GM23248 (cell line): ENCODE measurements around the gene ACER2.

ENCODE experiments used
- EZH2 ChIP-seq: fragments of 200-600 bp; sonication (generic); IDR thresholded peaks from 2 replicates; pipeline ENCODE4 v1.6.1; 2018; ENCODE audit warnings: antibody characterized with exemption, mild to moderate bottlenecking; ENCODE audit not compliant: insufficient read depth, poor library complexity, severe bottlenecking
- EZH2phosphoT487 ChIP-seq: fragments of 200-600 bp; sonication (generic); IDR thresholded peaks from 2 replicates; pipeline ENCODE4 v1.6.1; 2018; ENCODE audit warnings: antibody characterized with exemption, moderate library complexity, mild to moderate bottlenecking, low read depth; ENCODE audit not compliant: insufficient read depth

- TF ChIP-seq EZH2 (no peak), EZH2phosphoT487 (no peak)
Measured at GRCh38 chr9:19378647-19379046, 30.2 kb upstream of the ACER2 start.
